B cell (primary cell): ENCODE data around the gene LVRN. TPM values are rescaled to one million over a fixed set of nuclear protein-coding genes. Genes with fewer than 3 reads are reported as not detected.

Source experiments
- ATAC-seq: fragments of 200-7000 bp; cut with Tn5 transposase; one replicate; pipeline ENCODE4 v1.10.0; 2021; ENCODE audit warnings: low read depth, mild to moderate bottlenecking, moderate number of reproducible peaks, moderate library complexity
- CTCF ChIA-PET: fragments of 350-600 bp; sonication (Branson Sonifier 250); formaldehyde crosslinking; loops from one replicate; lab custom pipeline; 2021; ENCODE audit warnings: antibody characterized with exemption, inconsistent platforms; lab: Charles Lee
- POLR2A ChIA-PET: fragments of 350-600 bp; sonication (Branson Sonifier 250); formaldehyde crosslinking; loops from one replicate; lab custom pipeline; 2021; ENCODE audit warnings: antibody characterized with exemption; lab: Charles Lee
- DNase-seq: peaks from one replicate; pipeline ENCODE4 v3.0.0; 2013
- H2AFZ ChIP-seq: 2 replicates; pipeline ENCODE4 v1.6.1; 2012; ENCODE audit warnings: mild to moderate bottlenecking, low read depth, low read length; ENCODE audit not compliant: insufficient read depth, poor library complexity, severe bottlenecking
- H3K27ac ChIP-seq, 2 donors: 1 replicate in 1 of 2; 2 replicates in 1 of 2; pipeline ENCODE4 v1.5.1; 2012 to 2013; ENCODE audit warnings: low read length in 2 of 2, mild to moderate bottlenecking in 2 of 2, moderate library complexity in 1 of 2
- H3K27me3 ChIP-seq, 4 experiments: fragments of 200-600 bp in 1 of 4; sonication (generic) in 1 of 4; replicated peaks in 1 of 4; 1 replicate in 2 of 4; 2 replicates in 2 of 4; pipeline versions ENCODE4 v1.6.1 to v1.7.0; 2013 to 2016; ENCODE audit warnings: low read length in 3 of 4, mild to moderate bottlenecking in 2 of 4, mixed read lengths in 1 of 4, moderate library complexity in 1 of 4; ENCODE audit not compliant: insufficient read depth in 4 of 4, control insufficient read depth in 3 of 4; ENCODE audit errors: control extremely low read depth in 1 of 4
- H3K36me3 ChIP-seq, 2 experiments: replicated peaks in 1 of 2; 1 replicate in 1 of 2; 2 replicates in 1 of 2; pipeline versions ENCODE4 v1.6.1 to v1.7.1; 2013; ENCODE audit warnings: low read length in 1 of 2; ENCODE audit not compliant: insufficient read depth in 2 of 2, control insufficient read depth in 1 of 2; ENCODE audit errors: control extremely low read depth in 1 of 2, extremely low read depth in 1 of 2
- H3K4me1 ChIP-seq, 2 donors: fragments of 200-600 bp in 1 of 2; sonication (generic) in 1 of 2; 1 replicate in 1 of 2; 2 replicates in 1 of 2; pipeline versions ENCODE4 v1.5.1 to v1.6.1; 2013 to 2017; ENCODE audit warnings: low read length in 2 of 2; ENCODE audit not compliant: control insufficient read depth in 2 of 2, insufficient read depth in 2 of 2
- H3K4me2 ChIP-seq: replicated peaks from 2 replicates; pipeline ENCODE3; 2012; ENCODE audit warnings: mild to moderate bottlenecking, low read depth, low read length; ENCODE audit not compliant: poor library complexity, severe bottlenecking
- H3K4me3 ChIP-seq, 5 experiments: fragments of 200-600 bp in 1 of 5; sonication (generic) in 1 of 5; 1 replicate in 3 of 5; 2 replicates in 2 of 5; pipeline versions ENCODE4 v1.5.1 to v1.7.0; 2011 to 2016; ENCODE audit warnings: low read length in 4 of 5, mild to moderate bottlenecking in 4 of 5, low read depth in 2 of 5, control low read depth in 1 of 5, moderate library complexity in 1 of 5; ENCODE audit not compliant: insufficient read depth in 1 of 5; ENCODE audit errors: control extremely low read depth in 1 of 5, extremely low read depth in 1 of 5
- H3K79me2 ChIP-seq: fragments of 200-600 bp; sonication (generic); one replicate; pipeline ENCODE4 v1.6.0; 2016; ENCODE audit warnings: low read length; ENCODE audit not compliant: control insufficient read depth, insufficient read depth
- H3K9ac ChIP-seq: fragments of 200-600 bp; sonication (generic); 2 replicates; pipeline ENCODE4 v1.6.1; 2017; ENCODE audit warnings: mild to moderate bottlenecking, low read length, moderate library complexity
- H3K9me3 ChIP-seq, 3 donors: one replicate each; pipeline versions ENCODE4 v1.6.1 to v1.7.1; 2013; ENCODE audit warnings: low read length in 2 of 3; ENCODE audit not compliant: control insufficient read depth in 2 of 3, insufficient read depth in 1 of 3; ENCODE audit errors: control extremely low read depth in 1 of 3
- H4K20me1 ChIP-seq: 2 replicates; pipeline ENCODE4 v1.6.0; 2012; ENCODE audit warnings: mild to moderate bottlenecking, low read length; ENCODE audit not compliant: insufficient read depth, control insufficient read depth, poor library complexity, severe bottlenecking
- H3K27ac Mint-ChIP-seq: one replicate; pipeline ENCODE4 v1.8.0; 2021; ENCODE audit warnings: mixed read lengths
- H3K27me3 Mint-ChIP-seq: one replicate; pipeline ENCODE4 v1.8.0; 2021; ENCODE audit warnings: mixed read lengths
- H3K4me1 Mint-ChIP-seq: one replicate; pipeline ENCODE4 v1.8.0; 2021; ENCODE audit warnings: mixed read lengths
- H3K4me3 Mint-ChIP-seq: one replicate; pipeline ENCODE4 v1.8.0; 2021; ENCODE audit warnings: mixed read lengths
- H3K9me3 Mint-ChIP-seq: one replicate; pipeline ENCODE4 v1.8.0; 2022; ENCODE audit warnings: mixed read lengths; ENCODE audit not compliant: insufficient read depth
- EZH2 ChIP-seq: IDR thresholded peaks from 2 replicates; pipeline ENCODE4 v1.6.1; 2012; ENCODE audit warnings: borderline replicate concordance, low read depth, mild to moderate bottlenecking, moderate library complexity, low read length; ENCODE audit not compliant: insufficient read depth, poor library complexity, severe bottlenecking
- WGBS: methylation state at CpG from one replicate; pipeline ENCODE4 v1.1.5; 2013; ENCODE audit warnings: missing lambda C conversion rate; ENCODE audit not compliant: insufficient coverage; 5-methylcytosine and 5-hydroxymethylcytosine counted together
- intact Hi-C: fragments of 100-400 bp; cut with micrococcal nuclease; formaldehyde crosslinking; loops from one replicate; pipeline ENCODE4 v1.10.0; 2022
- polyA plus RNA-seq: library from polyadenylated mRNA; depleted of rRNA; stranded (reverse); fragments of >200 nt; gene quantifications from 2 replicates; pipeline ENCODE4 v1.2.3, GENCODE V29; 2012
- total RNA-seq, 2 donors: library from RNA; stranded (reverse); fragments of 120-200 nt in 1 of 2; gene quantifications; 1 replicate in 1 of 2; 2 replicates in 1 of 2; pipeline versions ENCODE4 v1.2.3 to v1.2.4, GENCODE V29; 2013 to 2022
- TF ChIP-seq, protein P1 (sequence below): fragments of 200-600 bp; IDR thresholded peaks from one replicate; pipeline ENCODE4 v1.8.0; 2022; ENCODE audit warnings: antibody characterized with exemption, mild to moderate bottlenecking

The LVRN gene
- total and polyA plus RNA-seq, 2 donors (not counting 1 experiment from before 2014, with no cell fraction given): not detected

DNA sequence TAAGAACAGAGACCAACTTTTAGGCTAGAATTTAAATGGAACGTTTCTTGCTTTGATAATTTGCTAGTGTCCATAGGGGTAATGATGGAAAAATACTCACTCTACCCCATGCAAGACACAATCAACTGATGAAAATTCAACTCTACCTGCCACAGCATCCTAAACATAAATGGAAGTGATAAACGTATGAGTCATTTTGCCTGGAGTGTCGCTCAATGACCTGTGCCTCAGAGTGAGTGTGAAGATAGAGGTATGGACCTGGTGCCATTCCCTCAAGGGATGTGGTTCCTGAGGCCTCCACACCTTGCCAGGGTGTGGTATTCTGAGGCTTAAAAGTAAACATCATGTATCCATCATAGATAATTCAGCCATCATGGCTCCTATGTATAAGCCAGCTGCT is 84.0 kb downstream of the LVRN start:
- H3K27ac Mint-ChIP-seq: no peak overlapping the region
- no peak overlapping the region for H3K9ac ChIP-seq

DNA sequence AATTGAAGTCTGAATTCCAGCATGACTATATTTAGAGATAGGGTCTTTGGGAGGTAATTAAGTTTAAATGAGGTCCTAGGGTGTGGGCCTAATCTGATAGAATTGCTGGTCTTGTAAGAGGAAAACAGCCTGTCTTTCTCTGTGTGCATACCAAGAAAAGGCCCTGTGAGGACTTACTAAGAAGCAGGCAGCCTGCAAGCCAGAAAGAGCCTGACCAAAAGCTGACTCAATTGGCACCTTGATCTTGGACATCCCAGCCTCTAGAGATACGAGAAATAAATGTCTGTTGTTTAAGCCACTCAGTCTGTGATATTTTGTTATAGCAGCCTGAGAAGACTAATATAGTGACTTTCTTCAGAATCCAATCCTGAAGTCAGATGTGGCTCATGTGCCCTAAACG is 84.5 kb downstream of the LVRN start:
- H3K4me2 ChIP-seq: no peak overlapping the region
- no peak overlapping the region for H3K4me3 Mint-ChIP-seq
- H4K20me1 ChIP-seq: no peaks in the 10 kb centered on the region
- no peak for DNase-seq
- intact Hi-C loops: no loop called here
- H3K79me2 ChIP-seq: no peaks in the 10 kb centered on the region
- H3K4me1 Mint-ChIP-seq: peaks cover 2% of the 10 kb centered on the region
- CTCF ChIA-PET: interaction anchor here (1.7 kb wide), 1 partner anchor 21 kb away, joined by 4 read pairs; no protein-coding TSS in a partner anchor
- no peaks in the 10 kb centered on the region for H3K27me3 Mint-ChIP-seq
- H2AFZ ChIP-seq: no peak overlapping the region
- WGBS: 83% methylated on average over 1 of the region's 2 CpGs
- no peak overlapping the region for H3K4me3 ChIP-seq
- no peak overlapping the region for H3K9ac ChIP-seq
- no peaks in the 10 kb centered on the region for H3K4me1 ChIP-seq
- ATAC-seq: no peak
- H3K9me3 Mint-ChIP-seq: no peaks in the 10 kb centered on the region
- no peak for TF ChIP-seq EZH2
- TF ChIP-seq, protein P1, sequence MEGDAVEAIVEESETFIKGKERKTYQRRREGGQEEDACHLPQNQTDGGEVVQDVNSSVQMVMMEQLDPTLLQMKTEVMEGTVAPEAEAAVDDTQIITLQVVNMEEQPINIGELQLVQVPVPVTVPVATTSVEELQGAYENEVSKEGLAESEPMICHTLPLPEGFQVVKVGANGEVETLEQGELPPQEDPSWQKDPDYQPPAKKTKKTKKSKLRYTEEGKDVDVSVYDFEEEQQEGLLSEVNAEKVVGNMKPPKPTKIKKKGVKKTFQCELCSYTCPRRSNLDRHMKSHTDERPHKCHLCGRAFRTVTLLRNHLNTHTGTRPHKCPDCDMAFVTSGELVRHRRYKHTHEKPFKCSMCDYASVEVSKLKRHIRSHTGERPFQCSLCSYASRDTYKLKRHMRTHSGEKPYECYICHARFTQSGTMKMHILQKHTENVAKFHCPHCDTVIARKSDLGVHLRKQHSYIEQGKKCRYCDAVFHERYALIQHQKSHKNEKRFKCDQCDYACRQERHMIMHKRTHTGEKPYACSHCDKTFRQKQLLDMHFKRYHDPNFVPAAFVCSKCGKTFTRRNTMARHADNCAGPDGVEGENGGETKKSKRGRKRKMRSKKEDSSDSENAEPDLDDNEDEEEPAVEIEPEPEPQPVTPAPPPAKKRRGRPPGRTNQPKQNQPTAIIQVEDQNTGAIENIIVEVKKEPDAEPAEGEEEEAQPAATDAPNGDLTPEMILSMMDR: no peak
- POLR2A ChIA-PET: no interaction called here
- H3K27me3 ChIP-seq: no peaks in the 10 kb centered on the region
- H3K9me3 ChIP-seq: no peaks in the 10 kb centered on the region
- no peaks in the 10 kb centered on the region for H3K36me3 ChIP-seq
- no peak overlapping the region for H3K27ac Mint-ChIP-seq
- H3K27ac ChIP-seq: no peak overlapping the region

More for the DNA sequence above, 84.0 kb downstream of the LVRN start:
- Mint-ChIP-seq H3K27me3 (no peaks in the 10 kb centered on the region), H3K9me3 (no peaks in the 10 kb centered on the region), H3K4me1 (peaks cover 2% of the 10 kb centered on the region), H3K4me3 (no peak overlapping the region)
- H4K20me1 ChIP-seq: no peaks in the 10 kb centered on the region
- no peak overlapping the region for H3K27ac ChIP-seq
- no peak overlapping the region for H2AFZ ChIP-seq
- intact Hi-C loops: no loop called here
- H3K36me3 ChIP-seq: no peaks in the 10 kb centered on the region
- no peaks in the 10 kb centered on the region for H3K27me3 ChIP-seq
- no peaks in the 10 kb centered on the region for H3K9me3 ChIP-seq
- no peak for ATAC-seq
- no peaks in the 10 kb centered on the region for H3K79me2 ChIP-seq
- ChIA-PET POLR2A (no interaction called here), CTCF (no interaction called here)
- H3K4me3 ChIP-seq: no peak overlapping the region
- no CpG with 5 or more reads among the region's 3 CpGs for WGBS
- no peaks in the 10 kb centered on the region for H3K4me1 ChIP-seq
- DNase-seq: no peak
- no peak overlapping the region for H3K4me2 ChIP-seq
- no peak for TF ChIP-seq EZH2
- TF ChIP-seq, protein P1: no peak
